Endothelial cell of umbilical vein (primary cell): ENCODE results near the gene TMEM127. TPM values are rescaled to one million over a fixed set of nuclear protein-coding genes. Genes with fewer than 3 reads are reported as not detected.

Experiments
- BruUV-seq: library from RNA; stranded (reverse); fragments of 400-500 nt; replicated peaks from 2 replicates; lab custom pipeline; 2021; lab: Mats Ljungman, UMichigan
- CTCF ChIA-PET: fragments of 300-600, 350-600 bp; sonication (Branson Sonifier 250); formaldehyde crosslinking; loops from one replicate; lab custom pipeline; 2021; ENCODE audit warnings: antibody characterized with exemption, inconsistent platforms; lab: Charles Lee
- POLR2A ChIA-PET: fragments of 300-600, 350-600 bp; sonication (Branson Sonifier 250); formaldehyde crosslinking; loops from one replicate; lab custom pipeline; 2021; ENCODE audit warnings: antibody characterized with exemption, inconsistent platforms; lab: Charles Lee
- DNase-seq: peaks from one replicate; pipeline ENCODE4 v3.0.0-alpha.2; 2011; ENCODE audit warnings: low read depth, low spot score
- FAIRE-seq: peaks from 2 replicates; lab custom pipeline; 2011; peaks lifted over from hg19 to GRCh38; lab: Jason Lieb, UNC
- H2AFZ ChIP-seq: 2 replicates; pipeline ENCODE4 v1.6.0; 2012; ENCODE audit warnings: low read depth, low read length, control low read depth, inconsistent platforms
- H3K27ac ChIP-seq: 2 replicates; pipeline ENCODE4 v1.5.1; 2011; ENCODE audit warnings: low read depth, mild to moderate bottlenecking, control low read depth, low read length, moderate library complexity; ENCODE audit not compliant: insufficient read depth
- H3K27me3 ChIP-seq, 2 experiments: 2 replicates each; pipeline versions ENCODE4 v1.6.0 to v1.6.1; 2011; ENCODE audit warnings: low read length in 2 of 2, mixed read lengths in 1 of 2; ENCODE audit not compliant: control insufficient read depth in 2 of 2, insufficient read depth in 2 of 2
- H3K36me3 ChIP-seq, 2 experiments: 2 replicates in 1 of 2; 3 replicates in 1 of 2; pipeline ENCODE4 v1.5.1; 2011; ENCODE audit warnings: low read length in 2 of 2, mild to moderate bottlenecking in 1 of 2, moderate library complexity in 1 of 2; ENCODE audit not compliant: control insufficient read depth in 2 of 2, insufficient read depth in 2 of 2; ENCODE audit errors: extremely low read depth in 1 of 2
- H3K4me1 ChIP-seq: 3 replicates; pipeline ENCODE4 v1.5.1; 2011; ENCODE audit warnings: mild to moderate bottlenecking, low read length; ENCODE audit not compliant: control insufficient read depth, insufficient read depth; ENCODE audit errors: extremely low read depth
- H3K4me2 ChIP-seq: 2 replicates; pipeline ENCODE4 v1.6.1; 2011; ENCODE audit warnings: low read length, control low read depth, mixed read lengths; ENCODE audit not compliant: insufficient read depth
- H3K4me3 ChIP-seq, 3 experiments: fragments of 200-600 bp in 1 of 3; sonication (generic), shearing (Covaris generic) in 1 of 3; replicated peaks in 1 of 3; 2 replicates each; pipeline ENCODE4 v1.5.1; 2011 to 2016; ENCODE audit warnings: control low read depth in 3 of 3, low read length in 3 of 3, mild to moderate bottlenecking in 2 of 3, inconsistent platforms in 1 of 3, low read depth in 1 of 3, moderate library complexity in 1 of 3; ENCODE audit not compliant: insufficient read depth in 1 of 3
- H3K79me2 ChIP-seq: 2 replicates; pipeline ENCODE4 v1.6.0; 2012; ENCODE audit warnings: low read length, inconsistent platforms; ENCODE audit not compliant: control insufficient read depth, insufficient read depth
- H3K9ac ChIP-seq: replicated peaks from 2 replicates; pipeline ENCODE3; 2011; ENCODE audit warnings: low read length, control low read depth; ENCODE audit not compliant: insufficient read depth; ENCODE audit errors: extremely low read depth
- H3K9me1 ChIP-seq: replicated peaks from 3 replicates; pipeline ENCODE4 v1.6.0; 2011; ENCODE audit warnings: mild to moderate bottlenecking, low read length; ENCODE audit not compliant: control insufficient read depth, insufficient read depth; ENCODE audit errors: extremely low read depth
- H3K9me3 ChIP-seq: replicated peaks from 2 replicates; pipeline ENCODE4 v1.5.1; 2012; ENCODE audit warnings: low read length, inconsistent platforms; ENCODE audit not compliant: control insufficient read depth, insufficient read depth
- H4K20me1 ChIP-seq: replicated peaks from 2 replicates; pipeline ENCODE3; 2011; ENCODE audit warnings: mild to moderate bottlenecking, low read length; ENCODE audit not compliant: control insufficient read depth, insufficient read depth; ENCODE audit errors: extremely low read depth
- EZH2 ChIP-seq: IDR thresholded peaks from 2 replicates; pipeline ENCODE4 v1.6.1; 2012; ENCODE audit warnings: borderline replicate concordance, low read depth, mild to moderate bottlenecking, moderate library complexity, low read length, inconsistent platforms; ENCODE audit not compliant: severe bottlenecking
- FOS ChIP-seq: IDR thresholded peaks from 2 replicates; pipeline ENCODE4 v1.6.1; 2011; ENCODE audit warnings: mild to moderate bottlenecking, low read length, moderate library complexity, borderline replicate concordance; ENCODE audit not compliant: insufficient read depth
- GATA2 ChIP-seq: IDR thresholded peaks from 2 replicates; pipeline ENCODE4 v1.7.0; 2011; ENCODE audit warnings: low read depth, mild to moderate bottlenecking, moderate library complexity, mixed read lengths, low read length; ENCODE audit not compliant: insufficient read length, insufficient read depth
- JUN ChIP-seq: IDR thresholded peaks from 2 replicates; pipeline ENCODE4 v1.6.1; 2011; ENCODE audit warnings: borderline replicate concordance, low read depth; ENCODE audit not compliant: insufficient read length, insufficient read depth
- MAX ChIP-seq: IDR thresholded peaks from 2 replicates; pipeline ENCODE4 v1.6.1; 2011; ENCODE audit not compliant: insufficient read depth, insufficient read length
- MYC ChIP-seq: IDR thresholded peaks from one replicate; pipeline ENCODE4 v1.6.1; 2011; ENCODE audit warnings: mild to moderate bottlenecking, low read depth, low read length
- POLR2A ChIP-seq: IDR thresholded peaks from 2 replicates; pipeline ENCODE4 v1.6.1; 2012; ENCODE audit warnings: low read depth, mild to moderate bottlenecking, control low read depth, low read length
- POLR2AphosphoS5 ChIP-seq: IDR thresholded peaks from 2 replicates; pipeline ENCODE4 v1.6.1; 2012; ENCODE audit warnings: low read depth, mild to moderate bottlenecking, control low read depth, low read length, moderate library complexity; ENCODE audit not compliant: insufficient read depth
- dilution Hi-C: fragments of 300-500 bp; cut with MboI; formaldehyde crosslinking; loops from one replicate; pipeline ENCODE4 v1.15.0; 2019; ENCODE audit warnings: low sequenced_read_pairs; ENCODE audit not compliant: extremely low pct_ligation_motif_present
- intact Hi-C: fragments of 100-400 bp; cut with micrococcal nuclease; formaldehyde crosslinking; loops from one replicate; pipeline ENCODE4 v1.10.0; 2022
- polyA plus RNA-seq, 4 experiments: library from polyadenylated mRNA; depleted of rRNA in 3 of 4; stranded (reverse) in 3 of 4; unstranded in 1 of 4; fragments of >200 nt; gene quantifications; 2 replicates each; pipeline versions ENCODE4 v1.2.1 to v1.2.3, GENCODE V29; 2011 to 2012; ENCODE audit warnings: missing spikeins in 1 of 4
- total RNA-seq: library from RNA; stranded (reverse); gene quantifications from 2 replicates; pipeline ENCODE4 v1.2.3, GENCODE V29; 2021
- TF ChIP-seq, protein P1 (sequence below), 2 donors: IDR thresholded peaks; 1 replicate in 1 of 2; 2 replicates in 1 of 2; pipeline ENCODE4 v1.5.1; 2011; ENCODE audit warnings: low read length in 2 of 2, mild to moderate bottlenecking in 2 of 2, moderate library complexity in 2 of 2, control low read depth in 1 of 2, inconsistent platforms in 1 of 2, low read depth in 1 of 2; ENCODE audit not compliant: insufficient read depth in 1 of 2; ENCODE audit errors: extremely low read depth in 1 of 2

The TMEM127 gene
- total and polyA plus RNA-seq, 2 donors (not counting 3 experiments of a cell fraction or from before 2014, with no cell fraction given), result 48.4 to 75.7 TPM

GRCh38 chr2:96259497-96259921 lies 6.3 kb downstream of the TMEM127 start:
- CTCF ChIA-PET, result interaction anchor here (0.8 to 3.2 kb wide), 9 partner anchors 8 to 267 kb away, joined by 3 to 16 read pairs (median 5); partner anchors contain the start of genes ASTL and STARD7
- dilution Hi-C loops, result no loop called here
- H3K79me2 ChIP-seq, result peaks cover 51% of the 10 kb centered on the region
- POLR2A ChIA-PET, result no interaction called here
- peak overlapping the region; percentile 51 for H3K4me2 ChIP-seq
- H3K27me3 ChIP-seq, result no peaks in the 10 kb centered on the region
- peak overlapping the region; percentile 76 for H3K27ac ChIP-seq
- TF ChIP-seq MYC, result no peak
- TF ChIP-seq, protein P1, sequence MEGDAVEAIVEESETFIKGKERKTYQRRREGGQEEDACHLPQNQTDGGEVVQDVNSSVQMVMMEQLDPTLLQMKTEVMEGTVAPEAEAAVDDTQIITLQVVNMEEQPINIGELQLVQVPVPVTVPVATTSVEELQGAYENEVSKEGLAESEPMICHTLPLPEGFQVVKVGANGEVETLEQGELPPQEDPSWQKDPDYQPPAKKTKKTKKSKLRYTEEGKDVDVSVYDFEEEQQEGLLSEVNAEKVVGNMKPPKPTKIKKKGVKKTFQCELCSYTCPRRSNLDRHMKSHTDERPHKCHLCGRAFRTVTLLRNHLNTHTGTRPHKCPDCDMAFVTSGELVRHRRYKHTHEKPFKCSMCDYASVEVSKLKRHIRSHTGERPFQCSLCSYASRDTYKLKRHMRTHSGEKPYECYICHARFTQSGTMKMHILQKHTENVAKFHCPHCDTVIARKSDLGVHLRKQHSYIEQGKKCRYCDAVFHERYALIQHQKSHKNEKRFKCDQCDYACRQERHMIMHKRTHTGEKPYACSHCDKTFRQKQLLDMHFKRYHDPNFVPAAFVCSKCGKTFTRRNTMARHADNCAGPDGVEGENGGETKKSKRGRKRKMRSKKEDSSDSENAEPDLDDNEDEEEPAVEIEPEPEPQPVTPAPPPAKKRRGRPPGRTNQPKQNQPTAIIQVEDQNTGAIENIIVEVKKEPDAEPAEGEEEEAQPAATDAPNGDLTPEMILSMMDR (IDR thresholded peaks at IDR 0.05; ENCODE audit: extremely low read depth in 1 of 2, insufficient read depth in 1 of 2, low read depth in 1 of 2, low read length in 2 of 2), result no peak
- no peak for TF ChIP-seq JUN
- TF ChIP-seq MAX, result no peak
- TF ChIP-seq POLR2AphosphoS5, result no peak
- no peak for TF ChIP-seq POLR2A
- TF ChIP-seq EZH2, result no peak
- TF ChIP-seq FOS, result no peak
- no peak for TF ChIP-seq GATA2
- H3K9me1 ChIP-seq, result peaks cover 6% of the 10 kb centered on the region
- no TSS peak for BruUV-seq
- no peak overlapping the region for H2AFZ ChIP-seq
- no peaks in the 10 kb centered on the region for H3K9me3 ChIP-seq
- intact Hi-C loops, result no loop called here
- no peaks in the 10 kb centered on the region for H4K20me1 ChIP-seq
- peak; percentile 68 for FAIRE-seq
- no peak overlapping the region for H3K9ac ChIP-seq
- H3K4me1 ChIP-seq, result peaks cover 54% of the 10 kb centered on the region
- no peak for DNase-seq
- H3K4me3 ChIP-seq, result no peak overlapping the region
- H3K36me3 ChIP-seq, result peaks cover 3% of the 10 kb centered on the region in 2 experiments
